ENCODE data around the gene SEMA4B.

DNA sequence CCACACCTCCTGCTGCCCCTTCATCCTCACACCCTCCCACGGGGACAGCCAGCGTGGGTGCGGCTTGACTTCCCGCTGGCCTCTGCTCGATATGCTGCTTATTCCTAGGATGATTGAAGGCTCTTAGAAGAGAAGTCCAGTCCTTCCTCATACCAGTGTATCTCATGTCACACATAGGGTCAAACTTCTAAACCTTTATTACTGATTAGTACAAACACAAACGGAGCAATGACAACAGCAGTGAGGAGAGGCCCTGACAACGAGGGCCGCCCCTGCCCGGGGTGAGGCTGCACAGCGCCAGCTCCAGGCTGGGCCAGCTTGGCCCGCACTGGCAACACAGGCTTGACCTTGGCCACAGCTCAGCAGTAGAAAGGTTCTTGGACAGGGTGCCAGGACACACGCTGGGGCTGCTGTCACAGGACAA is 29.0 kb downstream of the SEMA4B start:
- TF ChIP-seq, protein P1, sequence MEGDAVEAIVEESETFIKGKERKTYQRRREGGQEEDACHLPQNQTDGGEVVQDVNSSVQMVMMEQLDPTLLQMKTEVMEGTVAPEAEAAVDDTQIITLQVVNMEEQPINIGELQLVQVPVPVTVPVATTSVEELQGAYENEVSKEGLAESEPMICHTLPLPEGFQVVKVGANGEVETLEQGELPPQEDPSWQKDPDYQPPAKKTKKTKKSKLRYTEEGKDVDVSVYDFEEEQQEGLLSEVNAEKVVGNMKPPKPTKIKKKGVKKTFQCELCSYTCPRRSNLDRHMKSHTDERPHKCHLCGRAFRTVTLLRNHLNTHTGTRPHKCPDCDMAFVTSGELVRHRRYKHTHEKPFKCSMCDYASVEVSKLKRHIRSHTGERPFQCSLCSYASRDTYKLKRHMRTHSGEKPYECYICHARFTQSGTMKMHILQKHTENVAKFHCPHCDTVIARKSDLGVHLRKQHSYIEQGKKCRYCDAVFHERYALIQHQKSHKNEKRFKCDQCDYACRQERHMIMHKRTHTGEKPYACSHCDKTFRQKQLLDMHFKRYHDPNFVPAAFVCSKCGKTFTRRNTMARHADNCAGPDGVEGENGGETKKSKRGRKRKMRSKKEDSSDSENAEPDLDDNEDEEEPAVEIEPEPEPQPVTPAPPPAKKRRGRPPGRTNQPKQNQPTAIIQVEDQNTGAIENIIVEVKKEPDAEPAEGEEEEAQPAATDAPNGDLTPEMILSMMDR (IDR thresholded peaks at IDR 0.05), result no peak
- TF ChIP-seq POLR2AphosphoS5 (IDR thresholded peaks at IDR 0.05) (no peak), POLR2A (IDR thresholded peaks at IDR 0.05) (no peak), EP300 (IDR thresholded peaks at IDR 0.05) (no peak)
